DMS53 (cell line): ENCODE results near the gene GNB1L.

Experiments used
- DNase-seq: peaks from one replicate; lab custom pipeline; 2025; lab: John Stamatoyannopoulos, UW

Gene GNB1L

GRCh38 chr22:19808873-19809478 lies 45.7 kb downstream of the GNB1L start:
- no peak for DNase-seq

- no peak for DNase-seq
Observed at GRCh38 chr22:19807914-19808872, 46.5 kb downstream of the GNB1L start.

- DNase-seq: no peak
Observed at GRCh38 chr22:19807161-19807913, 47.3 kb downstream of the GNB1L start.

GRCh38 chr22:19806213-19807160 lies 48.2 kb downstream of the GNB1L start:
- peak; percentile 9 for DNase-seq

GRCh38 chr22:19805821-19806212 lies 48.9 kb downstream of the GNB1L start:
- no peak for DNase-seq

GRCh38 chr22:19803736-19804267 lies 50.9 kb downstream of the GNB1L start:
- DNase-seq: no peak

GRCh38 chr22:19802894-19803735 lies 51.6 kb downstream of the GNB1L start:
- no peak for DNase-seq

GRCh38 chr22:19802001-19802893 lies 52.4 kb downstream of the GNB1L start:
- DNase-seq: no peak

- no peak for DNase-seq
Observed at GRCh38 chr22:19801340-19802000, 53.2 kb downstream of the GNB1L start.

GRCh38 chr22:19800761-19801244 lies 53.9 kb downstream of the GNB1L start:
- peak; percentile 2 for DNase-seq

- no peak for DNase-seq
Observed at GRCh38 chr22:19800306-19800705, 54.4 kb downstream of the GNB1L start.

GRCh38 chr22:19799322-19800190 lies 55.1 kb downstream of the GNB1L start:
- no peak for DNase-seq

GRCh38 chr22:19798891-19799293 lies 55.8 kb downstream of the GNB1L start:
- DNase-seq: no peak

GRCh38 chr22:19798003-19798665 lies 56.5 kb downstream of the GNB1L start:
- no peak for DNase-seq

GRCh38 chr22:19797086-19798002 lies 57.3 kb downstream of the GNB1L start:
- no peak for DNase-seq

- no peak for DNase-seq
Observed at GRCh38 chr22:19796160-19796559, 58.5 kb downstream of the GNB1L start.
